Subcutaneous abdominal adipose tissue (tissue), 5 donors: ENCODE data around the gene CHST11.

Experiments used
- H3K27ac ChIP-seq: one replicate; pipeline ENCODE4 v1.7.0; 2013; ENCODE audit warnings: low read depth, mild to moderate bottlenecking, inconsistent platforms, low read length, moderate library complexity
- H3K27me3 ChIP-seq, 5 donors: one replicate each; pipeline ENCODE4 v1.7.0; 2013; ENCODE audit warnings: low read length in 5 of 5, inconsistent platforms in 1 of 5; ENCODE audit not compliant: control insufficient read depth in 5 of 5, insufficient read depth in 4 of 5
- H3K36me3 ChIP-seq, 5 donors: one replicate each; pipeline ENCODE4 v1.7.0; 2013; ENCODE audit warnings: low read length in 5 of 5; ENCODE audit not compliant: control insufficient read depth in 5 of 5, insufficient read depth in 5 of 5
- H3K4me1 ChIP-seq, 5 donors: one replicate each; pipeline ENCODE4 v1.7.0; 2013; ENCODE audit warnings: low read length in 5 of 5, mild to moderate bottlenecking in 3 of 5, moderate library complexity in 1 of 5; ENCODE audit not compliant: control insufficient read depth in 5 of 5, insufficient read depth in 5 of 5
- H3K4me3 ChIP-seq, 5 donors: one replicate each; pipeline ENCODE4 v1.7.0; 2013; ENCODE audit warnings: low read length in 5 of 5, low read depth in 1 of 5
- H3K9ac ChIP-seq, 5 donors: one replicate each; pipeline ENCODE4 v1.7.0; 2013; ENCODE audit warnings: low read length in 5 of 5, mild to moderate bottlenecking in 4 of 5, moderate library complexity in 3 of 5
- H3K9me3 ChIP-seq, 5 donors: one replicate each; pipeline ENCODE4 v1.7.0; 2013; ENCODE audit warnings: low read length in 5 of 5; ENCODE audit not compliant: control insufficient read depth in 5 of 5
- donor health status: healthy.
- donor health status: healthy.
- donor health status: healthy.
- donor health status: healthy.
- donor health status: healthy.

Gene CHST11

DNA sequence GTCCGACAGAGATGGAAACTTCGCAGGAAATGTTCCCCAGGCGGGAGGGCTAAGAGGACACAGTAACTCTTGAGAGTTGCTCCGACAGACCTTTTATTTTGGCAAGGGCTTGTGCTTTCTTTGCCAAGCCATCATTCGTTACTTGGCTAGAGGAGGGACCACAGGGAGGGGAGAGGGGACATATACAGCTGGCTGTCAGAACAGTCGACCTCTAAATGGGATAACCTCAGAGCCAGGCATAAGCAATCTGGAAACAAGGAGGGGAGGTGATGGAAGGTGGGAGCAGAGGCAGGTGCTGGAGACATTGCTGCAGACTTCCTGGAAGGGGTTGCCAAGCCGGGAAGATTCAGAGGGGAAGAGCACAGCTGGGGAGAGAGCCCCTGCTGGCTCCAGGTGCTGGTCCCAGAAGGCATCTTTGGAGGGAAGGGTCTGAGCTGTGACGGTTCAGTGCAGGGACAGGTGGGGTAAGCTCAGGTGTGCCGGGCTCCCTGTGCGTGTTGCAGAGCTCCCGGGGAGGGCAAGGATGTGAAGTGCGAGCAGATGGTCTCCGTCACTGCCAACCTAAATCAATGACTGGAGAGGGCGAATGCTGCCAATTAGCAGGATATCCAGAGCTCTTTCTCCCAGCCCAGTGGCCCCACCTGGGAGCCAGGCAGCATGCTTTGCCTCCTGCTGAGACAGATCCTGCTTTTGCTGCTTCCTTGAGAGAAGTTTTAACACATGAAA is 50.1 kb downstream of the CHST11 start:
- Histone ChIP-seq H3K9ac (no peak overlapping the region), H3K27me3 (peaks cover 0 to 11% (median 0%) of the 10 kb centered on the region in 5 donors), H3K9me3 (no peaks in the 10 kb centered on the region), H3K27ac (no peak overlapping the region), H3K4me3 (no peak overlapping the region), H3K36me3 (no peaks in the 10 kb centered on the region), H3K4me1 (peaks cover 0 to 20% (median 6%) of the 10 kb centered on the region in 5 donors)

- Histone ChIP-seq H3K4me3 (no peak overlapping the region), H3K4me1 (peaks cover 0 to 20% (median 6%) of the 10 kb centered on the region in 5 donors), H3K27me3 (peaks cover 0 to 11% (median 0%) of the 10 kb centered on the region in 5 donors), H3K9ac (no peak overlapping the region), H3K9me3 (no peaks in the 10 kb centered on the region), H3K36me3 (no peaks in the 10 kb centered on the region), H3K27ac (no peak overlapping the region)
These were observed 50.9 kb downstream of the CHST11 start for GRCh38 chr12:104507672-104508071.

GRCh38 chr12:104508752-104509446 is 52.2 kb downstream of the CHST11 start:
- Histone ChIP-seq H3K9ac (no peak overlapping the region), H3K4me1 (peaks cover 0 to 20% (median 6%) of the 10 kb centered on the region in 5 donors), H3K4me3 (no peak overlapping the region), H3K36me3 (no peaks in the 10 kb centered on the region), H3K27ac (no peak overlapping the region), H3K9me3 (no peaks in the 10 kb centered on the region), H3K27me3 (peaks cover 0 to 11% (median 0%) of the 10 kb centered on the region in 5 donors)

- Histone ChIP-seq H3K27ac (no peak overlapping the region), H3K4me1 (peaks cover 0 to 20% (median 6%) of the 10 kb centered on the region in 5 donors), H3K27me3 (peaks cover 0 to 11% (median 0%) of the 10 kb centered on the region in 5 donors), H3K9me3 (no peaks in the 10 kb centered on the region), H3K9ac (no peak overlapping the region), H3K36me3 (no peaks in the 10 kb centered on the region), H3K4me3 (no peak overlapping the region)
These were observed 53.6 kb downstream of the CHST11 start for GRCh38 chr12:104510145-104510872.

GRCh38 chr12:104510873-104511440 is 54.2 kb downstream of the CHST11 start:
- Histone ChIP-seq H3K27ac (no peak overlapping the region), H3K27me3 (peaks cover 0 to 11% (median 0%) of the 10 kb centered on the region in 5 donors), H3K4me3 (no peak overlapping the region), H3K9me3 (no peaks in the 10 kb centered on the region), H3K36me3 (no peaks in the 10 kb centered on the region), H3K9ac (no peak overlapping the region), H3K4me1 (peaks cover 0 to 20% (median 6%) of the 10 kb centered on the region in 5 donors)

- H3K36me3 ChIP-seq, result no peaks in the 10 kb centered on the region
- H3K9ac ChIP-seq, result no peak overlapping the region
- no peaks in the 10 kb centered on the region for H3K27me3 ChIP-seq
- H3K9me3 ChIP-seq, result no peaks in the 10 kb centered on the region
- H3K4me1 ChIP-seq, result peaks cover 0 to 15% (median 6%) of the 10 kb centered on the region in 5 donors
- no peak overlapping the region for H3K27ac ChIP-seq
- no peak overlapping the region for H3K4me3 ChIP-seq
These were observed 56.9 kb downstream of the CHST11 start for GRCh38 chr12:104513681-104514080.

- Histone ChIP-seq H3K36me3 (no peaks in the 10 kb centered on the region), H3K27me3 (no peaks in the 10 kb centered on the region), H3K27ac (no peak overlapping the region), H3K4me1 (peaks cover 0 to 15% (median 6%) of the 10 kb centered on the region in 5 donors), H3K4me3 (no peak overlapping the region), H3K9me3 (no peaks in the 10 kb centered on the region), H3K9ac (no peak overlapping the region)
These were observed 57.5 kb downstream of the CHST11 start for GRCh38 chr12:104514092-104514810.

DNA sequence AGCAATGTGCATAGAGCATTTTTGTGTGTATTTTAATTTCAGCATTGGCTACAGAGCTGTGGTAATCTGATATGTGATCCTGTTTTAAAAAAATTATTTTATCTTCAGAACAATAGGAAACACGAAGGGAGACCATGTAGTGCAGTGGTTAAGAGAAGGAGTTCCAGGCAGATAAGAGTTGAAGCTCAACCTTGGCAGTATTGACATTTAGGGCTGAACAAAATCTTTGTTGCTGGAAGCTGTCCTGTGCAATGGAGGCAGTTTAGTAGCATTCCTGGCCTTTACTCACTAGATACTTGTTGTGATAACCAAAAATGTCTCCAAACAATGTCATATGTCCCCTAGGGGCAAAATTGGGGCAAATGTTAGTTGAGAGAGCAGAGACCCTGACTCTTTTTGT is 59.2 kb downstream of the CHST11 start:
- no peak overlapping the region for H3K4me3 ChIP-seq
- no peaks in the 10 kb centered on the region for H3K27me3 ChIP-seq
- no peaks in the 10 kb centered on the region for H3K9me3 ChIP-seq
- no peak overlapping the region for H3K9ac ChIP-seq
- no peak overlapping the region for H3K27ac ChIP-seq
- no peaks in the 10 kb centered on the region for H3K36me3 ChIP-seq
- peaks cover 0 to 16% (median 0%) of the 10 kb centered on the region in 5 donors for H3K4me1 ChIP-seq

- Histone ChIP-seq H3K27ac (no peak overlapping the region), H3K9ac (no peak overlapping the region), H3K27me3 (no peaks in the 10 kb centered on the region), H3K9me3 (no peaks in the 10 kb centered on the region), H3K36me3 (no peaks in the 10 kb centered on the region), H3K4me3 (no peak overlapping the region), H3K4me1 (peaks cover 0 to 16% (median 4%) of the 10 kb centered on the region in 5 donors)
These were observed 60.1 kb downstream of the CHST11 start for GRCh38 chr12:104516821-104517220.
